Esophagus muscularis mucosa (tissue), 4 donors: ENCODE data around the gene ARRDC2.

Experiments used
- CTCF ChIP-seq, 3 experiments: fragments of 200-600 bp in 2 of 3; fragments of 450-650 bp in 1 of 3; sonication (generic) in 2 of 3; IDR thresholded peaks; one replicate each; pipeline ENCODE4 v1.5.1; 2017 to 2019; ENCODE audit warnings: antibody characterized with exemption in 3 of 3, mild to moderate bottlenecking in 2 of 3, moderate library complexity in 1 of 3
- EP300 ChIP-seq: sonication (generic); formaldehyde crosslinking; IDR thresholded peaks from one replicate; pipeline ENCODE4 v1.6.1; 2017; ENCODE audit warnings: antibody characterized with exemption
- POLR2A ChIP-seq: fragments of 450-650 bp; IDR thresholded peaks from one replicate; pipeline ENCODE4 v1.6.1; 2017; ENCODE audit warnings: antibody characterized with exemption, moderate library complexity, mild to moderate bottlenecking, low read depth
- POLR2AphosphoS5 ChIP-seq, 2 donors: sonication (generic); formaldehyde crosslinking; IDR thresholded peaks; one replicate each; pipeline ENCODE4 v1.6.1; 2017; ENCODE audit warnings: antibody characterized with exemption in 2 of 2

- TF ChIP-seq POLR2A (no peak), CTCF (IDR thresholded peaks at IDR 0.05) (no peak), EP300 (no peak), POLR2AphosphoS5 (IDR thresholded peaks at IDR 0.05) (no peak)
Measured at GRCh38 chr19:18046059-18046718, 38.2 kb downstream of the ARRDC2 start.
